Hematopoietic multipotent progenitor cell treated with erythropoietin and hydrocortisone succinate and interleukin-3 and kit ligand, for 8 days (in vitro differentiated cells): Measurements from ENCODE around the gene NLGN4Y.

Experiments
- DNase-seq: peaks from one replicate; pipeline ENCODE4 v3.0.0-alpha.2; 2015

NLGN4Y gene

GRCh38 chrY:14524272-14525231, at the start of gene NLGN4Y:
NLGN4Y (plus strand) TSS chrY:14524529; CDS start chrY:14622120, 97,591 bp downstream.
- DNase-seq = no peak

GRCh38 chrY:14485935-14486334, 38.4 kb upstream of the NLGN4Y start:
- no peak for DNase-seq

GRCh38 chrY:14490226-14490625, 34.1 kb upstream of the NLGN4Y start:
- no peak for DNase-seq

- DNase-seq = no peak
Measured at GRCh38 chrY:14498071-14498470, 26.3 kb upstream of the NLGN4Y start.

GRCh38 chrY:14504592-14504991, 19.7 kb upstream of the NLGN4Y start:
- no peak for DNase-seq

GRCh38 chrY:14522379-14522950, 1.9 kb upstream of the NLGN4Y start:
- no peak for DNase-seq

- no peak for DNase-seq
Measured at GRCh38 chrY:14523491-14524271, 648 bp upstream of the NLGN4Y start.

- no peak for DNase-seq
Measured at GRCh38 chrY:14525315-14525714, 986 bp downstream of the NLGN4Y start.

- no peak for DNase-seq
Measured at GRCh38 chrY:14528361-14528760, 4.0 kb downstream of the NLGN4Y start.

- DNase-seq = no peak
Measured at GRCh38 chrY:14536703-14537102, 12.4 kb downstream of the NLGN4Y start.

GRCh38 chrY:14543506-14543905, 19.2 kb downstream of the NLGN4Y start:
- no peak for DNase-seq

GRCh38 chrY:14581294-14581693, 57.0 kb downstream of the NLGN4Y start:
- no peak for DNase-seq

GRCh38 chrY:14586725-14587124, 62.4 kb downstream of the NLGN4Y start:
- no peak for DNase-seq

- no peak for DNase-seq
Measured at GRCh38 chrY:14601372-14601771, 77.0 kb downstream of the NLGN4Y start.

- DNase-seq = no peak
Measured at GRCh38 chrY:14617625-14618024, 93.3 kb downstream of the NLGN4Y start.

GRCh38 chrY:14618513-14618912, 94.2 kb downstream of the NLGN4Y start:
- no peak for DNase-seq

- DNase-seq = no peak
Measured at GRCh38 chrY:14628208-14628607, 103.9 kb downstream of the NLGN4Y start.

- DNase-seq = no peak
Measured at GRCh38 chrY:14631676-14632075, 107.3 kb downstream of the NLGN4Y start.

- DNase-seq = no peak
Measured at GRCh38 chrY:14633718-14634117, 109.4 kb downstream of the NLGN4Y start.

GRCh38 chrY:14634954-14635353, 110.6 kb downstream of the NLGN4Y start:
- no peak for DNase-seq

- no peak for DNase-seq
Measured at GRCh38 chrY:14637551-14637950, 113.2 kb downstream of the NLGN4Y start.

- DNase-seq = no peak
Measured at GRCh38 chrY:14641853-14642252, 117.5 kb downstream of the NLGN4Y start.

- no peak for DNase-seq
Measured at GRCh38 chrY:14644157-14644952, 120.0 kb downstream of the NLGN4Y start.
